ENCODE data around the gene CACNA1E.

Gene CACNA1E

GRCh38 chr1:181583598-181583997 lies 100.3 kb downstream of the CACNA1E start:
- peak; percentile 12 to 54 for DNase-seq
- no peak overlapping the region for H3K18ac ChIP-seq (ENCODE audit: low read length)
- no peak overlapping the region for H4K8ac ChIP-seq (ENCODE audit: low read depth, low read length)
- H3K27me3 ChIP-seq (ENCODE audit: insufficient read depth, low read length): no peaks in the 10 kb centered on the region
- H4K91ac ChIP-seq (ENCODE audit: low read depth, low read length): no peak overlapping the region
- no peak overlapping the region for H3K4ac ChIP-seq (ENCODE audit: low read depth, low read length)
- no peaks in the 10 kb centered on the region for H3K79me2 ChIP-seq (ENCODE audit: control insufficient read depth, insufficient read depth, low read length, poor library complexity)
- H3K23ac ChIP-seq (ENCODE audit: low read length): no peak overlapping the region
- H3K4me1 ChIP-seq (ENCODE audit: control insufficient read depth in 1 of 2, insufficient read depth in 2 of 2, low read length in 2 of 2): no peaks in the 10 kb centered on the region
- no peaks in the 10 kb centered on the region for H3K9me3 ChIP-seq (ENCODE audit: insufficient read depth, low read depth, low read length)
- WGBS (ENCODE audit: extremely low coverage, insufficient coverage, insufficient read length): no CpG with 5 or more reads among the region's 3 CpGs
- no peak overlapping the region for H3K9ac ChIP-seq (ENCODE audit: low read length)
- H4K12ac ChIP-seq (ENCODE audit: low read depth, low read length): no peak overlapping the region
- no peak overlapping the region for H2AFZ ChIP-seq (ENCODE audit: insufficient read depth, low read length, poor library complexity)
- no peaks in the 10 kb centered on the region for H3K79me1 ChIP-seq (ENCODE audit: low read length)
- no peaks in the 10 kb centered on the region for H3K36me3 ChIP-seq (ENCODE audit: control insufficient read depth in 1 of 2, insufficient read depth in 2 of 2, low read length in 2 of 2)
- no peak overlapping the region for H3K14ac ChIP-seq (ENCODE audit: low read length)
- H3K4me2 ChIP-seq (ENCODE audit: low read length): no peak overlapping the region
- no peak overlapping the region for H3K4me3 ChIP-seq (ENCODE audit: low read depth, low read length)
- no peak overlapping the region for H2BK120ac ChIP-seq (ENCODE audit: insufficient read depth, low read length, poor library complexity)
- H3K27ac ChIP-seq (ENCODE audit: low read depth, low read length): no peak overlapping the region
- H2AK5ac ChIP-seq (ENCODE audit: low read length): no peak overlapping the region
- no peak overlapping the region for H2BK5ac ChIP-seq (ENCODE audit: low read depth, low read length, poor library complexity)
- no peak overlapping the region for H2BK12ac ChIP-seq (ENCODE audit: low read length)

- no peak overlapping the region for H4K8ac ChIP-seq (ENCODE audit: low read depth, low read length)
- H3K27me3 ChIP-seq (ENCODE audit: insufficient read depth, low read length): no peaks in the 10 kb centered on the region
- no peak overlapping the region for H4K12ac ChIP-seq (ENCODE audit: low read depth, low read length)
- no peak overlapping the region for H3K23ac ChIP-seq (ENCODE audit: low read length)
- no peaks in the 10 kb centered on the region for H3K9me3 ChIP-seq (ENCODE audit: insufficient read depth, low read depth, low read length)
- peak in 1 of 2 donors; percentile 19 for DNase-seq
- no peak overlapping the region for H3K9ac ChIP-seq (ENCODE audit: low read length)
- H3K14ac ChIP-seq (ENCODE audit: low read length): no peak overlapping the region
- no peak overlapping the region for H3K27ac ChIP-seq (ENCODE audit: low read depth, low read length)
- no peak overlapping the region for H2BK5ac ChIP-seq (ENCODE audit: low read depth, low read length, poor library complexity)
- no peak overlapping the region for H2BK120ac ChIP-seq (ENCODE audit: insufficient read depth, low read length, poor library complexity)
- H3K79me2 ChIP-seq (ENCODE audit: control insufficient read depth, insufficient read depth, low read length, poor library complexity): no peaks in the 10 kb centered on the region
- no peak overlapping the region for H2AFZ ChIP-seq (ENCODE audit: insufficient read depth, low read length, poor library complexity)
- H4K91ac ChIP-seq (ENCODE audit: low read depth, low read length): no peak overlapping the region
- H3K4me3 ChIP-seq (ENCODE audit: low read depth, low read length): no peak overlapping the region
- H3K4me2 ChIP-seq (ENCODE audit: low read length): no peak overlapping the region
- H3K18ac ChIP-seq (ENCODE audit: low read length): no peak overlapping the region
- H3K4ac ChIP-seq (ENCODE audit: low read depth, low read length): no peak overlapping the region
- H2BK12ac ChIP-seq (ENCODE audit: low read length): no peak overlapping the region
- H3K4me1 ChIP-seq (ENCODE audit: control insufficient read depth in 1 of 2, insufficient read depth in 2 of 2, low read length in 2 of 2): no peaks in the 10 kb centered on the region
- no peak overlapping the region for H2AK5ac ChIP-seq (ENCODE audit: low read length)
- H3K79me1 ChIP-seq (ENCODE audit: low read length): no peaks in the 10 kb centered on the region
- no peaks in the 10 kb centered on the region for H3K36me3 ChIP-seq (ENCODE audit: control insufficient read depth in 1 of 2, insufficient read depth in 2 of 2, low read length in 2 of 2)
- no CpG with 5 or more reads among the region's 10 CpGs for WGBS (ENCODE audit: extremely low coverage, insufficient coverage, insufficient read length)
These were observed 104.6 kb downstream of the CACNA1E start for GRCh38 chr1:181587870-181588438.

GRCh38 chr1:181588631-181589030 lies 105.3 kb downstream of the CACNA1E start:
- H3K79me2 ChIP-seq (ENCODE audit: control insufficient read depth, insufficient read depth, low read length, poor library complexity): no peaks in the 10 kb centered on the region
- DNase-seq: no peak
- no CpG with 5 or more reads among the region's 4 CpGs for WGBS (ENCODE audit: extremely low coverage, insufficient coverage, insufficient read length)
- no peak overlapping the region for H2BK5ac ChIP-seq (ENCODE audit: low read depth, low read length, poor library complexity)
- H3K36me3 ChIP-seq (ENCODE audit: control insufficient read depth in 1 of 2, insufficient read depth in 2 of 2, low read length in 2 of 2): no peaks in the 10 kb centered on the region
- no peak overlapping the region for H3K18ac ChIP-seq (ENCODE audit: low read length)
- H3K9me3 ChIP-seq (ENCODE audit: insufficient read depth, low read depth, low read length): no peaks in the 10 kb centered on the region
- no peak overlapping the region for H2BK120ac ChIP-seq (ENCODE audit: insufficient read depth, low read length, poor library complexity)
- H3K14ac ChIP-seq (ENCODE audit: low read length): no peak overlapping the region
- H4K12ac ChIP-seq (ENCODE audit: low read depth, low read length): no peak overlapping the region
- no peak overlapping the region for H2AFZ ChIP-seq (ENCODE audit: insufficient read depth, low read length, poor library complexity)
- H4K91ac ChIP-seq (ENCODE audit: low read depth, low read length): no peak overlapping the region
- H3K23ac ChIP-seq (ENCODE audit: low read length): no peak overlapping the region
- H3K4ac ChIP-seq (ENCODE audit: low read depth, low read length): no peak overlapping the region
- H3K27ac ChIP-seq (ENCODE audit: low read depth, low read length): no peak overlapping the region
- H2AK5ac ChIP-seq (ENCODE audit: low read length): no peak overlapping the region
- no peak overlapping the region for H3K4me3 ChIP-seq (ENCODE audit: low read depth, low read length)
- H3K27me3 ChIP-seq (ENCODE audit: insufficient read depth, low read length): no peaks in the 10 kb centered on the region
- H3K9ac ChIP-seq (ENCODE audit: low read length): no peak overlapping the region
- H3K4me2 ChIP-seq (ENCODE audit: low read length): no peak overlapping the region
- no peaks in the 10 kb centered on the region for H3K4me1 ChIP-seq (ENCODE audit: control insufficient read depth in 1 of 2, insufficient read depth in 2 of 2, low read length in 2 of 2)
- H4K8ac ChIP-seq (ENCODE audit: low read depth, low read length): no peak overlapping the region
- H3K79me1 ChIP-seq (ENCODE audit: low read length): no peaks in the 10 kb centered on the region
- no peak overlapping the region for H2BK12ac ChIP-seq (ENCODE audit: low read length)

- H3K9ac ChIP-seq (ENCODE audit: low read length): no peak overlapping the region
These were observed 109.0 kb downstream of the CACNA1E start for GRCh38 chr1:181592255-181592859.

More at GRCh38 chr1:181592255-181592859, 109.0 kb downstream of the CACNA1E start:
- Histone ChIP-seq H3K27ac (ENCODE audit: low read depth, low read length) (no peak overlapping the region), H3K4me3 (ENCODE audit: low read depth, low read length) (no peak overlapping the region), H3K4me2 (ENCODE audit: low read length) (no peak overlapping the region), H3K36me3 (ENCODE audit: control insufficient read depth in 1 of 2, insufficient read depth in 2 of 2, low read length in 2 of 2) (no peaks in the 10 kb centered on the region), H4K8ac (ENCODE audit: low read depth, low read length) (no peak overlapping the region), H3K27me3 (ENCODE audit: insufficient read depth, low read length) (no peaks in the 10 kb centered on the region), H2BK120ac (ENCODE audit: insufficient read depth, low read length, poor library complexity) (no peak overlapping the region), H2AK5ac (ENCODE audit: low read length) (no peak overlapping the region), H2AFZ (ENCODE audit: insufficient read depth, low read length, poor library complexity) (no peak overlapping the region), H3K23ac (ENCODE audit: low read length) (no peak overlapping the region), H4K91ac (ENCODE audit: low read depth, low read length) (no peak overlapping the region), H3K4me1 (ENCODE audit: control insufficient read depth in 1 of 2, insufficient read depth in 2 of 2, low read length in 2 of 2) (no peaks in the 10 kb centered on the region), H3K9me3 (ENCODE audit: insufficient read depth, low read depth, low read length) (no peaks in the 10 kb centered on the region), H3K79me1 (ENCODE audit: low read length) (no peaks in the 10 kb centered on the region), H4K12ac (ENCODE audit: low read depth, low read length) (no peak overlapping the region), H3K14ac (ENCODE audit: low read length) (no peak overlapping the region), H3K79me2 (ENCODE audit: control insufficient read depth, insufficient read depth, low read length, poor library complexity) (no peaks in the 10 kb centered on the region), H2BK12ac (ENCODE audit: low read length) (no peak overlapping the region), H2BK5ac (ENCODE audit: low read depth, low read length, poor library complexity) (no peak overlapping the region), H3K18ac (ENCODE audit: low read length) (no peak overlapping the region), H3K4ac (ENCODE audit: low read depth, low read length) (no peak overlapping the region)
- no peak for DNase-seq
- no CpG with 5 or more reads among the region's 6 CpGs for WGBS (ENCODE audit: extremely low coverage, insufficient coverage, insufficient read length)
